IMR-90 (cell line): Measurements from ENCODE around the gene HEATR1. TPM values are rescaled to one million over a fixed set of nuclear protein-coding genes. Genes with fewer than 3 reads are reported as not detected.

Experiments used
- ATAC-seq: fragments of 200-7000 bp; cut with Tn5 transposase; 2 replicates; pipeline ENCODE4 v1.9.1; 2020; ENCODE audit warnings: low read depth, mild to moderate bottlenecking, moderate library complexity
- BruUV-seq: library from RNA; stranded (reverse); fragments of 400-500 nt; replicated peaks from 2 replicates; lab custom pipeline; 2021; lab: Mats Ljungman, UMichigan
- CTCF ChIA-PET: fragments of 300-600 bp; formaldehyde crosslinking; extraction: SDS; loops from one replicate; lab custom pipeline; 2021; ENCODE audit warnings: antibody characterized with exemption; lab: Yijun Ruan, JAX
- POLR2A ChIA-PET: fragments of 300-600 bp; sonication (Branson Sonifier 250); formaldehyde crosslinking; loops from one replicate; lab custom pipeline; 2022; ENCODE audit warnings: antibody characterized with exemption; ENCODE audit not compliant: unreplicated experiment; lab: Charles Lee
- DNase-seq: peaks from one replicate; pipeline ENCODE4 v3.0.0; 2013
- H2AFZ ChIP-seq: replicated peaks from 2 replicates; pipeline ENCODE3; 2013; ENCODE audit warnings: low read length, mild to moderate bottlenecking; ENCODE audit not compliant: poor library complexity
- H2AK5ac ChIP-seq: 2 replicates; pipeline ENCODE4 v1.6.1; 2013; ENCODE audit warnings: low read depth, low read length, inconsistent platforms
- H2AK9ac ChIP-seq: replicated peaks from 2 replicates; pipeline ENCODE3; 2013; ENCODE audit warnings: mild to moderate bottlenecking, low read depth, low read length, moderate library complexity; ENCODE audit not compliant: poor library complexity
- H2BK120ac ChIP-seq: 2 replicates; pipeline ENCODE4 v1.6.1; 2013; ENCODE audit warnings: low read depth, low read length, inconsistent platforms
- H2BK15ac ChIP-seq: 3 replicates; pipeline ENCODE4 v1.6.1; 2013; ENCODE audit warnings: low read depth, low read length, inconsistent platforms
- H2BK20ac ChIP-seq: 2 replicates; pipeline ENCODE4 v1.6.1; 2013; ENCODE audit warnings: low read depth, mild to moderate bottlenecking, inconsistent platforms, low read length, moderate library complexity
- H2BK5ac ChIP-seq: 2 replicates; pipeline ENCODE4 v1.6.1; 2013; ENCODE audit warnings: mild to moderate bottlenecking, low read depth, low read length, inconsistent platforms; ENCODE audit not compliant: poor library complexity, severe bottlenecking
- H3K14ac ChIP-seq: replicated peaks from 2 replicates; pipeline ENCODE4 v1.6.1; 2013; ENCODE audit warnings: low read depth, low read length, inconsistent platforms
- H3K18ac ChIP-seq: 2 replicates; pipeline ENCODE4 v1.6.1; 2013; ENCODE audit warnings: low read depth, low read length, control low read depth
- H3K23ac ChIP-seq: 2 replicates; pipeline ENCODE4 v1.6.1; 2013; ENCODE audit warnings: low read depth, low read length, inconsistent platforms
- H3K27ac ChIP-seq: 2 replicates; pipeline ENCODE4 v1.5.1; 2013; ENCODE audit warnings: mild to moderate bottlenecking, control low read depth, low read length; ENCODE audit not compliant: insufficient read depth
- H3K27me3 ChIP-seq: 2 replicates; pipeline ENCODE4 v1.6.1; 2013; ENCODE audit warnings: low read length; ENCODE audit not compliant: control insufficient read depth, insufficient read depth
- H3K36me3 ChIP-seq: 2 replicates; pipeline ENCODE4 v1.6.1; 2013; ENCODE audit warnings: low read length, mixed read lengths; ENCODE audit not compliant: control insufficient read depth, insufficient read depth
- H3K4ac ChIP-seq: 2 replicates; pipeline ENCODE4 v1.6.1; 2013; ENCODE audit warnings: low read depth, low read length, inconsistent platforms
- H3K4me1 ChIP-seq: 2 replicates; pipeline ENCODE4 v1.6.1; 2013; ENCODE audit warnings: low read length, mixed read lengths; ENCODE audit not compliant: control insufficient read depth, insufficient read depth
- H3K4me2 ChIP-seq: 2 replicates; pipeline ENCODE4 v1.6.1; 2013; ENCODE audit warnings: low read depth, mild to moderate bottlenecking, control low read depth, low read length, moderate library complexity
- H3K4me3 ChIP-seq: 2 replicates; pipeline ENCODE4 v1.5.1; 2013; ENCODE audit warnings: low read depth, mild to moderate bottlenecking, control low read depth, low read length, moderate library complexity; ENCODE audit not compliant: insufficient read depth
- H3K56ac ChIP-seq: 2 replicates; pipeline ENCODE4 v1.6.1; 2013; ENCODE audit warnings: low read length, inconsistent platforms; ENCODE audit not compliant: insufficient read depth; ENCODE audit errors: extremely low read depth
- H3K79me1 ChIP-seq, 2 experiments: 2 replicates each; pipeline ENCODE4 v1.6.1; 2013; ENCODE audit warnings: low read length in 2 of 2, inconsistent platforms in 1 of 2, low read depth in 1 of 2
- H3K9ac ChIP-seq: 2 replicates; pipeline ENCODE4 v1.6.1; 2013; ENCODE audit warnings: low read depth, low read length, control low read depth
- H3K9me1 ChIP-seq: 2 replicates; pipeline ENCODE4 v1.6.1; 2013; ENCODE audit warnings: low read length, inconsistent platforms; ENCODE audit not compliant: insufficient read depth
- H3K9me3 ChIP-seq: 2 replicates; pipeline ENCODE4 v1.6.1; 2013; ENCODE audit warnings: low read length; ENCODE audit not compliant: control insufficient read depth, insufficient read depth
- H4K20me1 ChIP-seq: 2 replicates; pipeline ENCODE4 v1.6.1; 2013; ENCODE audit warnings: low read length, inconsistent platforms; ENCODE audit not compliant: insufficient read depth
- H4K5ac ChIP-seq: 2 replicates; pipeline ENCODE4 v1.6.1; 2013; ENCODE audit warnings: mild to moderate bottlenecking, low read depth, low read length, control low read depth
- H4K8ac ChIP-seq, 2 experiments: 2 replicates each; pipeline ENCODE4 v1.6.1; 2013; ENCODE audit warnings: low read depth in 2 of 2, low read length in 2 of 2, control low read depth in 1 of 2, inconsistent platforms in 1 of 2
- H4K91ac ChIP-seq: 2 replicates; pipeline ENCODE4 v1.6.1; 2013; ENCODE audit warnings: low read depth, low read length, inconsistent platforms; ENCODE audit not compliant: insufficient read depth
- BHLHE40 ChIP-seq: fragments of 150-350 bp; IDR thresholded peaks from 2 replicates; pipeline ENCODE4 v1.6.1; 2016; ENCODE audit warnings: mild to moderate bottlenecking, low read depth, low read length
- CHD1 ChIP-seq: IDR thresholded peaks from 2 replicates; pipeline ENCODE4 v1.6.1; 2012; ENCODE audit warnings: low read depth, low read length, improper control_type of control experiment
- FOS ChIP-seq: fragments of 150-350 bp; IDR thresholded peaks from 2 replicates; pipeline ENCODE4 v1.6.1; 2016; ENCODE audit warnings: low read depth, low read length
- MAFK ChIP-seq: IDR thresholded peaks from 2 replicates; pipeline ENCODE4 v1.6.1; 2012; ENCODE audit warnings: low read depth, low read length, improper control_type of control experiment
- MAZ ChIP-seq: IDR thresholded peaks from 2 replicates; pipeline ENCODE4 v1.6.1; 2012; ENCODE audit warnings: low read depth, mild to moderate bottlenecking, low read length, improper control_type of control experiment, moderate library complexity, borderline replicate concordance
- MXI1 ChIP-seq: IDR thresholded peaks from 2 replicates; pipeline ENCODE4 v1.6.1; 2012; ENCODE audit warnings: low read depth, mild to moderate bottlenecking, low read length, moderate library complexity, borderline replicate concordance
- NFE2L2 ChIP-seq: fragments of 150-350 bp; IDR thresholded peaks from 2 replicates; pipeline ENCODE4 v1.6.1; 2016; ENCODE audit warnings: low read depth, mild to moderate bottlenecking, low read length
- RAD21 ChIP-seq: IDR thresholded peaks from 2 replicates; pipeline ENCODE4 v1.6.1; 2012; ENCODE audit warnings: low read length, improper control_type of control experiment
- RCOR1 ChIP-seq: IDR thresholded peaks from 2 replicates; pipeline ENCODE4 v1.6.1; 2012; ENCODE audit warnings: mild to moderate bottlenecking, low read length, improper control_type of control experiment; ENCODE audit not compliant: insufficient replicate concordance
- RFX5 ChIP-seq: IDR thresholded peaks from 2 replicates; pipeline ENCODE4 v1.8.0; 2012; ENCODE audit warnings: low read depth, mild to moderate bottlenecking, low read length, moderate library complexity
- SMC3 ChIP-seq: fragments of 150-350 bp; IDR thresholded peaks from 2 replicates; pipeline ENCODE4 v1.6.1; 2016; ENCODE audit warnings: low read depth, mild to moderate bottlenecking, antibody characterized with exemption, low read length, moderate library complexity
- USF2 ChIP-seq: fragments of 150-350 bp; IDR thresholded peaks from 2 replicates; pipeline ENCODE4 v1.6.1; 2017; ENCODE audit warnings: mild to moderate bottlenecking, antibody characterized with exemption, low read length, low read depth
- WGBS, 2 experiments: methylation state at CpG; one replicate each; pipeline versions ENCODE4 v1.1.5 to v1.1.7; 2013; ENCODE audit warnings: missing lambda C conversion rate in 2 of 2; ENCODE audit not compliant: insufficient read length in 1 of 2; ENCODE audit errors: extremely low coverage in 2 of 2; 5-methylcytosine and 5-hydroxymethylcytosine counted together
- dilution Hi-C: fragments of 300-500 bp; cut with HindIII; formaldehyde crosslinking; loops from one replicate; pipeline ENCODE4 v1.14.3; 2018; ENCODE audit warnings: low sequenced_read_pairs; ENCODE audit not compliant: unreplicated experiment
- in situ Hi-C: fragments of 300-500 bp; cut with MboI; formaldehyde crosslinking; loops from 3 replicates; pipeline ENCODE4 v1.14.3; 2019; ENCODE audit warnings: low sequenced_read_pairs, inconsistent platforms, mixed read lengths
- intact Hi-C: fragments of 100-400 bp; cut with micrococcal nuclease; formaldehyde crosslinking; loops from 2 replicates; pipeline ENCODE4 v1.10.0; 2022
- polyA plus RNA-seq, 3 experiments: library from polyadenylated mRNA; depleted of rRNA; stranded (reverse); fragments of >200 nt; gene quantifications; 2 replicates each; pipeline ENCODE4 v1.2.3, GENCODE V29; 2012; ENCODE audit warnings: low replicate concordance in 1 of 3
- total RNA-seq: library from RNA; depleted of rRNA; stranded (reverse); fragments of >200 nt; gene quantifications from 2 replicates; pipeline ENCODE4 v1.2.3, GENCODE V29; 2012

The HEATR1 gene
- total and polyA plus RNA-seq, 2 of the 4 experiments (the other 2 are of a cell fraction), result 8.5 to 53.8 TPM

DNA sequence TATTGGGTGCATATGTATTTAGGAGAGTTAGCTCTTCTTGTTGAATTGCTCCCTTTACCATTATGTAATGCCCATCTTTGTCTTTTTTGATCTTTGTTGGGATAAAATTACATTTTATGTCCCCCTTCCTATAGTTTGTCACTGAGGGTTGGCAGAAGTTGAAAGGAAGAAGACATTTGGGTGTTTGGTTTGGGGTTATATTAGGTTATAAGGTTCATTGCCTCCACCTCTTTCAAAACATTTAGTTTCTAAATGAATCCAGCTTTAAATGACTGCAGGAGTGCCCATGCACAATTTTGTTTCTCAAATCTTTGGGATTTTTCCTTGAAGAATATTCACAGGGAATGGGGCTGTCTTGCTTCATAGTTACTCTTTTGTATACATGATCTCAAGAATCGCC is 95.1 kb downstream of the HEATR1 start:
- H3K56ac ChIP-seq, result no peak overlapping the region
- no peak overlapping the region for H2BK5ac ChIP-seq
- no peak overlapping the region for H3K27ac ChIP-seq
- H4K91ac ChIP-seq, result no peak overlapping the region
- no peak overlapping the region for H2AK9ac ChIP-seq
- WGBS, 2 experiments, result no CpG with 5 or more reads among the region's 1 CpG
- no peak overlapping the region for H2BK15ac ChIP-seq
- no peak for DNase-seq
- dilution Hi-C loops (no loop called here), in situ Hi-C loops (no loop called here), intact Hi-C loops (no loop called here)
- no peak for ATAC-seq
- H3K18ac ChIP-seq, result no peak overlapping the region
- no peaks in the 10 kb centered on the region for H3K79me1 ChIP-seq
- no peak overlapping the region for H3K4ac ChIP-seq
- no peak overlapping the region for H2BK20ac ChIP-seq
- BruUV-seq, result no TSS peak
- H3K23ac ChIP-seq, result no peak overlapping the region
- peaks cover 2% of the 10 kb centered on the region; the same call in 1 of the 2 replicates for H3K4me1 ChIP-seq
- no peak overlapping the region for H3K14ac ChIP-seq
- no peaks in the 10 kb centered on the region for H3K9me1 ChIP-seq
- H2AK5ac ChIP-seq, result no peak overlapping the region
- no peak overlapping the region for H3K9ac ChIP-seq
- no peak overlapping the region for H4K8ac ChIP-seq
- H4K20me1 ChIP-seq, result no peaks in the 10 kb centered on the region
- no peak overlapping the region for H2BK120ac ChIP-seq
- TF ChIP-seq USF2 (no peak), RAD21 (no peak), MAFK (no peak), FOS (no peak), SMC3 (no peak), CHD1 (no peak), RCOR1 (no peak), RFX5 (no peak), MXI1 (no peak), NFE2L2 (no peak), BHLHE40 (no peak), MAZ (no peak)
- ChIA-PET POLR2A (no interaction called here), CTCF (interaction anchor here (0.6 kb wide), 1 partner anchor 26 kb away, joined by 3 read pairs; no protein-coding TSS in a partner anchor)
- no peak overlapping the region for H3K4me3 ChIP-seq
- no peaks in the 10 kb centered on the region for H3K9me3 ChIP-seq
- peaks cover 2% of the 10 kb centered on the region; the same call in 1 of the 2 replicates for H3K27me3 ChIP-seq
- H4K5ac ChIP-seq, result no peak overlapping the region
- no peak overlapping the region for H3K4me2 ChIP-seq
- no peaks in the 10 kb centered on the region for H3K36me3 ChIP-seq
- H2AFZ ChIP-seq, result no peak overlapping the region
